ENCODE measurements around the gene LCLAT1.

The LCLAT1 gene

GRCh38 chr2:30655660-30656059 is 208.6 kb downstream of the LCLAT1 start:
- Histone ChIP-seq H2AFZ (ENCODE audit: low read length) (no peak overlapping the region), H3K27me3 (ENCODE audit: insufficient read depth, low read length, poor library complexity, severe bottlenecking) (no peaks in the 10 kb centered on the region), H3K4me3 (ENCODE audit: low read length, poor library complexity, severe bottlenecking) (no peak overlapping the region), H4K20me1 (ENCODE audit: insufficient read depth, low read length, poor library complexity, severe bottlenecking) (no peaks in the 10 kb centered on the region), H3K9me3 (ENCODE audit: insufficient read depth, low read depth, low read length) (no peaks in the 10 kb centered on the region), H3K4me1 (ENCODE audit: insufficient read depth, low read length, poor library complexity, severe bottlenecking) (no peaks in the 10 kb centered on the region), H3K9ac (ENCODE audit: low read depth, low read length, poor library complexity, severe bottlenecking) (no peak overlapping the region), H3K79me2 (ENCODE audit: insufficient read depth, low read length) (no peaks in the 10 kb centered on the region), H3K36me3 (ENCODE audit: insufficient read depth, low read length) (no peaks in the 10 kb centered on the region), H3F3A (ENCODE audit: low read depth) (no peaks in the 10 kb centered on the region), H3K9me2 (replicated peaks; ENCODE audit: low read depth, low read length) (no peaks in the 10 kb centered on the region), H3K4me2 (ENCODE audit: low read depth, low read length, poor library complexity, severe bottlenecking) (no peak overlapping the region)
- TF ChIP-seq CTCF (conservative IDR thresholded peaks at IDR 0.05; ENCODE audit: low read length) = no peak
- TF ChIP-seq EZH2phosphoT487 (IDR thresholded peaks at IDR 0.05; ENCODE audit: borderline replicate concordance) = no peak

- no peaks in the 10 kb centered on the region for H3K9me3 ChIP-seq (ENCODE audit: insufficient read depth, low read depth, low read length)
- no peaks in the 10 kb centered on the region for H3K9me2 ChIP-seq (replicated peaks; ENCODE audit: low read depth, low read length)
- no peaks in the 10 kb centered on the region for H4K20me1 ChIP-seq (ENCODE audit: insufficient read depth, low read length, poor library complexity, severe bottlenecking)
- H3K4me3 ChIP-seq (ENCODE audit: low read length, poor library complexity, severe bottlenecking) = no peak overlapping the region
- H3K9ac ChIP-seq (ENCODE audit: low read depth, low read length, poor library complexity, severe bottlenecking) = no peak overlapping the region
- TF ChIP-seq CTCF (conservative IDR thresholded peaks at IDR 0.05; ENCODE audit: low read length) = no peak
- no peak for TF ChIP-seq EZH2phosphoT487 (IDR thresholded peaks at IDR 0.05; ENCODE audit: borderline replicate concordance)
- H3K27me3 ChIP-seq (ENCODE audit: insufficient read depth, low read length, poor library complexity, severe bottlenecking) = no peaks in the 10 kb centered on the region
- H3K79me2 ChIP-seq (ENCODE audit: insufficient read depth, low read length) = no peaks in the 10 kb centered on the region
- H3K4me1 ChIP-seq (ENCODE audit: insufficient read depth, low read length, poor library complexity, severe bottlenecking) = no peaks in the 10 kb centered on the region
- H2AFZ ChIP-seq (ENCODE audit: low read length) = no peak overlapping the region
- no peaks in the 10 kb centered on the region for H3K36me3 ChIP-seq (ENCODE audit: insufficient read depth, low read length)
- H3K4me2 ChIP-seq (ENCODE audit: low read depth, low read length, poor library complexity, severe bottlenecking) = no peak overlapping the region
- H3F3A ChIP-seq (ENCODE audit: low read depth) = no peaks in the 10 kb centered on the region
These were observed 209.0 kb downstream of the LCLAT1 start for GRCh38 chr2:30656079-30656478.

- Histone ChIP-seq H3K9me3 (ENCODE audit: insufficient read depth, low read depth, low read length) (no peaks in the 10 kb centered on the region), H3F3A (ENCODE audit: low read depth) (no peaks in the 10 kb centered on the region), H3K4me3 (ENCODE audit: low read length, poor library complexity, severe bottlenecking) (no peak overlapping the region), H3K9ac (ENCODE audit: low read depth, low read length, poor library complexity, severe bottlenecking) (no peak overlapping the region), H3K79me2 (ENCODE audit: insufficient read depth, low read length) (no peaks in the 10 kb centered on the region), H3K36me3 (ENCODE audit: insufficient read depth, low read length) (no peaks in the 10 kb centered on the region), H3K9me2 (replicated peaks; ENCODE audit: low read depth, low read length) (no peaks in the 10 kb centered on the region), H3K27me3 (ENCODE audit: insufficient read depth, low read length, poor library complexity, severe bottlenecking) (no peaks in the 10 kb centered on the region), H4K20me1 (ENCODE audit: insufficient read depth, low read length, poor library complexity, severe bottlenecking) (no peaks in the 10 kb centered on the region), H3K4me1 (ENCODE audit: insufficient read depth, low read length, poor library complexity, severe bottlenecking) (no peaks in the 10 kb centered on the region), H2AFZ (ENCODE audit: low read length) (no peak overlapping the region), H3K4me2 (ENCODE audit: low read depth, low read length, poor library complexity, severe bottlenecking) (no peak overlapping the region)
- TF ChIP-seq CTCF (conservative IDR thresholded peaks at IDR 0.05; ENCODE audit: low read length) (no peak), EZH2phosphoT487 (IDR thresholded peaks at IDR 0.05; ENCODE audit: borderline replicate concordance) (no peak)
These were observed 214.4 kb downstream of the LCLAT1 start for GRCh38 chr2:30661173-30662107.

Measured in Loucy (cell line).